ENCODE measurements around the gene KLHL1.

DNA sequence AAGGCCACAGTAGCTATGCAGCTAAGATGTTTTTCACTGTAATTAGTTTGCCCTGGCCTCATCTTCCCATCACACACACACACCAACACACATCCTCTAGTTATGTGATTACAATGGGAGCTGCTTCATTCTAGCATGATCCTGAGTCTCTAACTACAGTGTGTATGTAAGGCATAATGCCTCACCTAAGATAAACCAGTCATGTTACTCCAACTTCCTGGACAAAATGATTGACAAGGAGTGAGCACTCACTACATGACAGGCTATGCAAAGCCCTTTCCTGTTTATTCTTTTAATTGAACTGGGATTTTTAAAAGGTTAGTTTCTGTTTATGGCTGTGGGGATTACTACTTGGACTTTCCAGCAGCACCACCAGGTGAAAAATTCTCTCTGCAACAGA lies 401.4 kb downstream of the KLHL1 start:
- TF ChIP-seq, protein P1, sequence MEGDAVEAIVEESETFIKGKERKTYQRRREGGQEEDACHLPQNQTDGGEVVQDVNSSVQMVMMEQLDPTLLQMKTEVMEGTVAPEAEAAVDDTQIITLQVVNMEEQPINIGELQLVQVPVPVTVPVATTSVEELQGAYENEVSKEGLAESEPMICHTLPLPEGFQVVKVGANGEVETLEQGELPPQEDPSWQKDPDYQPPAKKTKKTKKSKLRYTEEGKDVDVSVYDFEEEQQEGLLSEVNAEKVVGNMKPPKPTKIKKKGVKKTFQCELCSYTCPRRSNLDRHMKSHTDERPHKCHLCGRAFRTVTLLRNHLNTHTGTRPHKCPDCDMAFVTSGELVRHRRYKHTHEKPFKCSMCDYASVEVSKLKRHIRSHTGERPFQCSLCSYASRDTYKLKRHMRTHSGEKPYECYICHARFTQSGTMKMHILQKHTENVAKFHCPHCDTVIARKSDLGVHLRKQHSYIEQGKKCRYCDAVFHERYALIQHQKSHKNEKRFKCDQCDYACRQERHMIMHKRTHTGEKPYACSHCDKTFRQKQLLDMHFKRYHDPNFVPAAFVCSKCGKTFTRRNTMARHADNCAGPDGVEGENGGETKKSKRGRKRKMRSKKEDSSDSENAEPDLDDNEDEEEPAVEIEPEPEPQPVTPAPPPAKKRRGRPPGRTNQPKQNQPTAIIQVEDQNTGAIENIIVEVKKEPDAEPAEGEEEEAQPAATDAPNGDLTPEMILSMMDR (IDR thresholded peaks at IDR 0.05 in 8 of 11, conservative IDR thresholded peaks at IDR 0.05 in 3 of 11) = no peak
- no peak for TF ChIP-seq POLR2AphosphoS5 (IDR thresholded peaks at IDR 0.05)

Measured in spleen (tissue), 7 donors.